RWPE1 (cell line): Measurements from ENCODE around the gene GNA15.
"Not testable (repeated sequence)": the region's sequence is repeated elsewhere in the genome, so short reads cannot be mapped to it uniquely, and the experiment has no call there.

Experiments
- CTCF ChIA-PET: fragments of 350-600 bp; sonication (Branson Sonifier 250); formaldehyde crosslinking; extraction: SDS; loops from one replicate; lab custom pipeline; 2021; lab: Yijun Ruan, JAX
- POLR2A ChIA-PET: fragments of 400-600 bp; formaldehyde crosslinking; extraction: SDS; loops from one replicate; lab custom pipeline; 2020; ENCODE audit warnings: antibody characterized with exemption; ENCODE audit not compliant: low non-redundant PET; lab: Yijun Ruan, JAX
- DNase-seq: peaks from one replicate; pipeline ENCODE4 v3.0.0; 2012; ENCODE audit warnings: low spot score
- H3K27ac ChIP-seq: fragments of 450-650 bp; 2 replicates; pipeline ENCODE4 v1.5.1; 2017
- TF ChIP-seq, protein P1 (sequence below): fragments of 450-650 bp; conservative IDR thresholded peaks from 2 replicates; pipeline ENCODE4 v1.5.1; 2017; ENCODE audit warnings: low read depth, mild to moderate bottlenecking

The GNA15 gene

DNA sequence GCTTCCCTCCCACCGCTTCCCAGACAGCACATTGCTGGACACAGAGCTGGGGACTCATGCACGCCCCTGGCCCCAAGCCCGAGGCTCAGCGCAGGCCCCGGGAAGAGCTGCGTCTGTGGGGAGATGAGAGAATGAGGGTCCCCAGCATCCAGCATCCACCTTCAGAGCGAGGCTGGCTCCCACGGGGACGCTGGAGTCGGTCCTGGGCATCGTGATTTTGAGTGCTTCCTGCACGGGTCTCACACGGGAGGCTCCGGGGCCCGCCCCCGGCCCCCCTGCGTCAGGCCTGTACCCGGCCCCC is 54.6 kb downstream of the GNA15 start:
- H3K27ac ChIP-seq: peak overlapping the region; percentile 87; the same call in 1 of the 2 replicates
- POLR2A ChIA-PET: no interaction called here
- DNase-seq: no peak
- TF ChIP-seq, protein P1, sequence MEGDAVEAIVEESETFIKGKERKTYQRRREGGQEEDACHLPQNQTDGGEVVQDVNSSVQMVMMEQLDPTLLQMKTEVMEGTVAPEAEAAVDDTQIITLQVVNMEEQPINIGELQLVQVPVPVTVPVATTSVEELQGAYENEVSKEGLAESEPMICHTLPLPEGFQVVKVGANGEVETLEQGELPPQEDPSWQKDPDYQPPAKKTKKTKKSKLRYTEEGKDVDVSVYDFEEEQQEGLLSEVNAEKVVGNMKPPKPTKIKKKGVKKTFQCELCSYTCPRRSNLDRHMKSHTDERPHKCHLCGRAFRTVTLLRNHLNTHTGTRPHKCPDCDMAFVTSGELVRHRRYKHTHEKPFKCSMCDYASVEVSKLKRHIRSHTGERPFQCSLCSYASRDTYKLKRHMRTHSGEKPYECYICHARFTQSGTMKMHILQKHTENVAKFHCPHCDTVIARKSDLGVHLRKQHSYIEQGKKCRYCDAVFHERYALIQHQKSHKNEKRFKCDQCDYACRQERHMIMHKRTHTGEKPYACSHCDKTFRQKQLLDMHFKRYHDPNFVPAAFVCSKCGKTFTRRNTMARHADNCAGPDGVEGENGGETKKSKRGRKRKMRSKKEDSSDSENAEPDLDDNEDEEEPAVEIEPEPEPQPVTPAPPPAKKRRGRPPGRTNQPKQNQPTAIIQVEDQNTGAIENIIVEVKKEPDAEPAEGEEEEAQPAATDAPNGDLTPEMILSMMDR: no peak
- CTCF ChIA-PET: interaction anchor here (0.5 kb wide), 1 partner anchor 18 kb away, joined by 3 read pairs; no protein-coding TSS in a partner anchor

GRCh38 chr19:3190921-3191805 is 55.3 kb downstream of the GNA15 start:
- ChIA-PET CTCF (interaction anchor here (0.5 to 0.8 kb wide), 2 partner anchors 17 to 33 kb away, joined by 3 read pairs; partner anchors contain the start of gene CELF5), POLR2A (no interaction called here)
- DNase-seq: no peak
- H3K27ac ChIP-seq: peak overlapping the region; percentile 8; the same call in 1 of the 2 replicates
- TF ChIP-seq, protein P1: no peak

DNA sequence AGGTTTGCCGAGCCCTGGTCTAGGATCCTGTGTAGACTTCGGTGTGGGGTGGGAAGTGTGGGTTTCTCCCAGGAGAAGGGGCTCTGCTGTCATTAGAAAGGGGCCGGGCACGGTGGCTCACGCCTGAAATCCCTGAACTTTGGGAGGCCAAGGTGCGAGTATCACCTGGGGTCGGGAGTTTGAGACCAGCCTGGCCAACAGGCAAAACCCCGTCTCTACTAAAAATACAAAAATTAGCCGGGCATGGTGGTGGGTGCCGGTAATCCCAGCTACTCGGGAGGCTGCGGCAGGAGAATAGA is 55.9 kb downstream of the GNA15 start:
- peak overlapping the region; percentile 8; the same call in 1 of the 2 replicates for H3K27ac ChIP-seq
- POLR2A ChIA-PET, DNase-seq: not testable (repeated sequence)
- CTCF ChIA-PET: interaction anchor here (0.8 kb wide), 1 partner anchor 33 kb away, joined by 3 read pairs; the partner anchor contains the start of gene CELF5

- ChIA-PET POLR2A (no interaction called here), CTCF (interaction anchor here (0.8 kb wide), 1 partner anchor 32 kb away, joined by 3 read pairs; the partner anchor contains the start of gene CELF5)
- 0 out of 2 replicates have a peak overlapping the region, but pooled peaks have one; percentile 8 for H3K27ac ChIP-seq
- TF ChIP-seq, protein P1: no peak
- DNase-seq: no peak
These were observed 56.4 kb downstream of the GNA15 start for GRCh38 chr19:3192228-3192635.

- no peak overlapping the region for H3K27ac ChIP-seq
- TF ChIP-seq, protein P1: no peak
- ChIA-PET CTCF (no interaction called here), POLR2A (no interaction called here)
- DNase-seq: no peak
These were observed 56.9 kb downstream of the GNA15 start for GRCh38 chr19:3192684-3193083.

- DNase-seq: no peak
- POLR2A ChIA-PET: no interaction called here
- CTCF ChIA-PET: interaction anchor here (0.6 to 0.9 kb wide), 2 partner anchors 53 to 85 kb away, joined by 3 read pairs; no protein-coding TSS in a partner anchor
- TF ChIP-seq, protein P1: no peak
- peak overlapping the region; percentile 23 for H3K27ac ChIP-seq
These were observed 57.6 kb downstream of the GNA15 start for GRCh38 chr19:3193256-3194105.
